HG02571 (cell line): ENCODE measurements around the gene ZP3.
A peak's percentile ranks its signal among the peaks of the same experiment; 100 is the strongest.
"Not testable (repeated sequence)": the region's sequence is repeated elsewhere in the genome, so short reads cannot be mapped to it uniquely, and the experiment has no call there.

Experiments used
- ATAC-seq: cut with Tn5 transposase; IDR thresholded peaks from one replicate; pipeline ENCODE4 v1.9.1; 2021; ENCODE audit warnings: mild to moderate bottlenecking, moderate library complexity; ENCODE audit not compliant: unreplicated experiment

The ZP3 gene

GRCh38 chr7:76424413-76425111, at the start of gene ZP3:
ZP3 (plus strand) TSS chr7:76424950; CDS start chr7:76424965, 15 bp downstream.
- ATAC-seq = no peak

GRCh38 chr7:76375251-76375650, 49.5 kb upstream of the ZP3 start:
- ATAC-seq = no peak

- no peak for ATAC-seq
Observed at GRCh38 chr7:76377186-76377918, 47.4 kb upstream of the ZP3 start.

GRCh38 chr7:76380623-76380966, 44.2 kb upstream of the ZP3 start:
- ATAC-seq = no peak

- ATAC-seq = no peak
Observed at GRCh38 chr7:76381814-76382213, 42.9 kb upstream of the ZP3 start.

DNA sequence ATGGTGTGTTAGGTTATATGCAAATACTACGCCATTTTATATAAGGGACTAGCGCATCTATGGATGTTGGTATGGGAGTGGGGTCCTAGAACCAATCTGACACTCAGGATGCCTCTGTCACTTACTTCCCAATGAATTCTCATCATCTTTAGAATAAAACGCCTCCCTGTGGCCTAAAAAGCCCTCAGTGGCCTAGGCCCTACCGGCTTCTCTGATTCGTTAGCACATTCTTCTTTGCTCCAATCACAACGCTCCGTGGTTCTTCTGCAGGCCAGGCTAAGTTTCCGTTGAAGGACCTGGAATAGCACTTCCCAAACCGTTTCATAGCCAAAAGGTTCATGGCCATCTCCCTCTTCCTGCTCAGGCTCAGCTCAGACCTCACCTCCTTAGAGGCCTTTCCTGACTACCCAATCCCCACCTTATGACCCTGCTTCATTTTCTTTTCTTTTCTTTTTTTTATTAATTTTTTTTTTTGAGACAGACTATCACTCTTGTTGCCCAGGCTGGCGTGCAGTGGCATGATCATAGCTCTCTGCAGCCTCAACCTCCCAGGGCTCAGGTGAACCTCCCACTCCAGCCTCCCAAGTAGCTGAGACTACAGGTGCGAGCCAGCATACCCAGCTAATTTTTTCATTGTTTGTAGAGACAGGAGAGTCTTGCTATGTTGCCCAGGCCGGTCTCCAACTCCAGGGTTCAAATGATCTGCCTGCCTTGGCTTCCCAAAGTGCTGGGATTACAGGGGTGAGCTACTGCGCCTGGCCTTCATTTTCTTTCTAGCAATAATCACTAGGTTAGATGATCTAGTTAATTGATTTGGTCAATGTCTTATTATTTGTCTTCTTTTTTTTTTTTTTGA, 41.4 kb upstream of the ZP3 start:
- no peak for ATAC-seq

DNA sequence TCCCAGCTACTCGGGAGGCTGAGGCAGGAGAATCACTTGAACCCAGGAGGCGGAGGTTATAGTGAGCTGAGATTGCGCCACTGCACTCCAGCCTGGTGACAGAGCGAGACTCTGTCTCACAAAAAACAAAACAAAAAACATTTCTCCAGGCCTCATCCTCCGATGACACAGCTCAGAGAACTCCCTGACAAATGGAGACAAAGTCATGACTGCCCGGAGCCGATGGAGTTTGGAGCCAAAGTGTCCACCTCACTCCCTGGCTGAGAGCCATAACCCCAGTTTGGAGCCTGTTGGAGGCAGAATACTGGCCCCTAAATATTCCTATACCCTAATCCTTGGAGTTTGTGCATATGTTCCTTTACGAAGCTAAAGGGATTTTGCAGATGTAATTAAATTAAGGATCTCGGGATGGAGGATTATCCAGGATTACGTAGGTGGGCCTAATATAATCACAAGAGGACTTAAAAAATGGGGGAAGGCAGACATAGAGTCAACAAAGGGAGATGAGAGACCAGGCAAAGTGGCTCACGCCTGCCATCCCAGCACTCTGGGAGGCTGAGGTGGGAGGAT, 38.0 kb upstream of the ZP3 start:
- ATAC-seq = no peak

DNA sequence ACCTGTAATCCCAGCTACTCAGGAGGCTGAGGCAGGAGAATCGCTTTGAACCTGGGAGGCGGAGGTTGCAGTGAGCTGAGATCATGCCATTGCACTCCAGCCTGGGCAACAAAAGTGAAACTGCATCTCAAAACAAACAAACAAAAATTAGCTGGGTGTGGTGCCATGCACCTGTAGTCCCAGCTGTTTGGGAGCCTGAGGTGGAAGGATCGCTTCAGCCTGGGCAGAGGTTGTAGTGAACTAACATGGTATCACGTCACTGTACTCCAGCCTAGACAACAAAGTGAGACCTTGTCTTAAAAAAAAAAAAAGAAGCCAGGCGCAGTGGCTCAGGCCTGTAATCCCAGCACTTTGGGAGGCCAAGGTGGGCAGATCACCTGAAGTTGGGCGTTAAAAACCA, 37.0 kb upstream of the ZP3 start:
- not testable (repeated sequence) for ATAC-seq

GRCh38 chr7:76390092-76390491, 34.7 kb upstream of the ZP3 start:
- ATAC-seq = no peak

GRCh38 chr7:76392531-76393115, 32.1 kb upstream of the ZP3 start:
- ATAC-seq = no peak

- ATAC-seq = peak; percentile 87
Observed at GRCh38 chr7:76393116-76394031, 31.4 kb upstream of the ZP3 start.

GRCh38 chr7:76394957-76395356, 29.8 kb upstream of the ZP3 start:
- no peak for ATAC-seq

GRCh38 chr7:76395605-76395964, 29.2 kb upstream of the ZP3 start:
- ATAC-seq = not testable (repeated sequence)

- no peak for ATAC-seq
Observed at GRCh38 chr7:76395965-76396726, 28.6 kb upstream of the ZP3 start.

DNA sequence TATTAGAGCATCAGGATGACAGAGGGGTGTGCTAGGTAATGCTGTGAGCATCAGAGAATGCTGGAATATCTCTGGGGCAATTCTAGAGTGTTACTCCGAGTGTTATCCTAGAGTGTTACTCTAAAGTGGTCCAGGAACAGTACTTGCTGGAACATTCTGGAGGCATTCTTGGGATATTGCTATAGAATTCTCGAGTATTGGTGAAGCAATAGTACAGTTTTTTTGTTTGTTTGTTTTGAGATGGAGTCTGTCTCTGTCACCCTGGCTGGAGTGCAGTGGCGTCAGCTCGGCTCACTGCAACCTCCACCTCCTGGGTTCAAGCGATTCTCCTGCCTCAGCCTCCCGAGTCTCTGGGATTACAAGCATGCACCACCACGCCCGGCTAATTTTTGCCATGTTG, 27.9 kb upstream of the ZP3 start:
- no peak for ATAC-seq

DNA sequence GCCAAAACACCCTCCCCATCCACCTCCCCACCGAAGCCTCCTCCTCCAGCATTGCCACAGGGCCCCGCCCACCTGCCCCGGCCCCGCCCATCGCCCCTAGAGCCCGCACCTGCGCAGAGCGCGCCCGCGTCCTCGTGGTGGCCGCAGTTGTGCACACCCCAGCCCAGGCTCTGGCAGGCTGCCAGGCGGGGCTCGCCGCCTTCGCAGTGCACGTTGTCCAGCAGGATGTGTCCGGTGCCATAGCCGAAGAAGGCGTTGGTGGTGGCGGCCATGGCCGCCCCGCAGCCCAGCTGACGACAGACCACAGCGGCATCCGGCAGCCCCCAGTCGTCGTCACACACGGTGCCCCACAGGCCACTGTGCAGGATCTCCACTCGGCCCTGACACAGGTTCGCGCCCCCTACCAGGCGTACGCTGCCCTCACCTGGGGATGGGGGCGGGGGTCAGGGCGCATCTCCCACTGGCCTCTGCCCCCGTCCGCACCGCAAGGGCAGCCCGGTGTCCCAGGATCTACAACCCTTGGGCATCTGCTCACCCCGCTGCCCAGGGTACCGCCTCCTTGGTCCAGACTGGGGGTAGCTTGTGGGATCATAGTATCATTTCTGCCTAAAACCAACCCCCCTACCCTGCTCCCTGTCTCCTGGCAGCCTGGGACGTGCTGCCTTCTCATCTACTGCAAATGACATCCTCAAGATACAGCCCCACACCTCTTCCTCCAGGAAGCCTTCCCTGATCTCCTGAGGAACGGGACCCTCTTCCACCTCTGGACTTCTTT, 27.2 kb upstream of the ZP3 start:
- ATAC-seq = no peak

DNA sequence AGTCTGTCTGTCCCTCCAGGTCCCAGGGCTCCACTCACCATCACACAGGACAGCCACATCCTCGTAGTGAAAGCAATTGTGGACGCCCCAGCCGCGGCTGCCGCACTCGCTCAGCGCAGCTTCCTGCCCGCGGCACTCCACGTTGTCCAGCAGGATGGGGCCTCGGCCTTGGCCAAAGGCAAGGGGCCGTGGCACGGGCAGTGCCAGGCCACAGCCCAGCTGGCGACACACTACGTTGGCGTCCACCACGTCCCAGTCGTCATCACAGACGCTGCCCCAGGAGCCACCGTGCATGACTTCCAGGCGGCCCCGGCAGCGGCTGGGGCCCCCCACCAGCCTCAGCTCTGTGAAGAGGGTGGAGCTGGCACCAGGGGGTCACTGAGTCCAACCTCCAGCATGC, 24.5 kb upstream of the ZP3 start:
- ATAC-seq = no peak

- not testable (repeated sequence) for ATAC-seq
Observed at GRCh38 chr7:76403097-76403496, 21.7 kb upstream of the ZP3 start.
